HG03439 (cell line): Measurements from ENCODE around the gene NEU4.
"Not testable (repeated sequence)": the region's sequence is repeated elsewhere in the genome, so short reads cannot be mapped to it uniquely, and the experiment has no call there.

Experiments
- ATAC-seq: cut with Tn5 transposase; IDR thresholded peaks from one replicate; pipeline ENCODE4 v1.9.1; 2021; ENCODE audit warnings: mild to moderate bottlenecking, moderate library complexity; ENCODE audit not compliant: unreplicated experiment

The NEU4 gene

DNA sequence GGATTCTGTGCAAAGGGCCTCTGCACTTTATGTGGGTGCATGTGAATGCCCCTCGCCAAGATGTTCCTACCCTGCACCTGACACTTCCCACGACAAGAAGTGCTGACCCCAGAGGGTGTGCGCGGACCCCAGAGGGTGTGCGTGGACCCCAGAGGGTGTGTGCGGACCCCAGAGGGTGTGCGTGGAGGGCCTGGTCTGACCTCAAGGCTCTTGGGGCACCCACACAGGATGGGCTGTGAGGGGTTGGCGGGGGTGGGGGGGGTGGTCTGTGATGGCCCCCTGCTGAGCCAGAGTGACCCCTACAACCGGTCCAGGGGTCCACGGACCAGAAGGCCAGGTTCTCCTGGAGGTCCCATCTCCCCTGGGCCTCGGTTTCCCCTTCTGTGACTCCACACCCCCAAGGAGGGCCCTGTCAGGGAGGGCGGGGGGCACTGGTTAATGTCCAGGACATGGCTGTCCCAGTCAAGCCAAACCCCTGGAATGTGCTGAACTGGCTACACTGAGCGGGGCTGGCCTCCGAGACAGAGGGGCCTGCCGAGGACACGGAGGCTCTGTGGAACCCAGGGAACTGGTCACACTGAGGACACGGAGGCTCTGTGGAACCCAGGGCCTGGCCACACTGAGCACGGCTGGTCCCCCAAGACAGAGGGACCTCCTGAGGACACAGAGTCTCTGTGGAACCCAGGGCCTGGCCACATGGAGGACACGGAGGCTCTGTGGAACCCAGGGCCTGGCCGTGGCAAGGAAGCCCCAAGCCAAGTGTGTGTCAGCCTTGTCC lies 3.1 kb downstream of the NEU4 start:
- no peak for ATAC-seq

DNA sequence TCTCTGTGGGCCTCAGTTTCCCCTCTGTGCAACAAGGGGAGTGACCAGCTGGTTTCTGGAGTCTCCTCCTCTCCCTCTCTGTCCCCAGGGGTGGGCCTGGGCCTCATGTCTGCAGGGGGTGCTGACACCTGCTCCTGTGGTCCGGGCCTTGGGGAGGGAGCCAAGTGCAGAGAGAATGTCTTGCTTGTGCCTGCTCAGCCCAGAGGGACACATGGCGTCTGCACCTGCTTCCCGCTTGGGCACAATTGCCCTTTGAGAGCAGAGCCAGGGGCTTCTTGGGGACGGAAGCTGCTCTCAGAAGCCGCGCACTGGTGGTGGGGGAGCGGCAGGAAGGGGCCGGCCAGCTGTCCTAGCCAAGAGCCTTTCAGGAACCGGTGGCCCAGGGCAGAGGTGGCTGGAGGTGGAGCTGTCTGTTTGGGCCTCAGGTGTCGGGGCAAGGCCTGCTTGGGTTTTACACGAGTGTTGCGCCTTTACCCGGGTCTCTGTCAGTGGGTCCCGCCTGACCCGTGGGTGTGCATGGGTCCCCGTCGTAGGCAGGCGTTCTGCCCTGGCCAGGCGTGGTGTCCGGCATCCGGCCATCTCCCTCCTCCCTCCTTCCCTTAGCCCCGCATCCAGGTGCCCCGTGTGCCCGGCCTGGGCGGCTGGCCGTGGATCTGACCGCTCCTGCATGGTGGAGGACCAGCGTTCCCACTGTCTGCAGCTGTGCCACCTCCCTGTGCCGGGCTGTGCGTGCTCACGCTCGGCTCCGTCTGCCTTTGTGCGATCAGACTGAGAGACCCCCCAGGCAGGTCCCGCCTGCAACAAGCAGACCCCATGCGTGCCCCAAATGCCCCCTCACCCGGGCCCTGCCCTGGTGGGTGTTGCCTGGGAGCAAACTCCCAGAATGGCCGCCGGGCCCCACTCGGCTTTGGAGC lies 4.0 kb downstream of the NEU4 start:
- no peak for ATAC-seq

DNA sequence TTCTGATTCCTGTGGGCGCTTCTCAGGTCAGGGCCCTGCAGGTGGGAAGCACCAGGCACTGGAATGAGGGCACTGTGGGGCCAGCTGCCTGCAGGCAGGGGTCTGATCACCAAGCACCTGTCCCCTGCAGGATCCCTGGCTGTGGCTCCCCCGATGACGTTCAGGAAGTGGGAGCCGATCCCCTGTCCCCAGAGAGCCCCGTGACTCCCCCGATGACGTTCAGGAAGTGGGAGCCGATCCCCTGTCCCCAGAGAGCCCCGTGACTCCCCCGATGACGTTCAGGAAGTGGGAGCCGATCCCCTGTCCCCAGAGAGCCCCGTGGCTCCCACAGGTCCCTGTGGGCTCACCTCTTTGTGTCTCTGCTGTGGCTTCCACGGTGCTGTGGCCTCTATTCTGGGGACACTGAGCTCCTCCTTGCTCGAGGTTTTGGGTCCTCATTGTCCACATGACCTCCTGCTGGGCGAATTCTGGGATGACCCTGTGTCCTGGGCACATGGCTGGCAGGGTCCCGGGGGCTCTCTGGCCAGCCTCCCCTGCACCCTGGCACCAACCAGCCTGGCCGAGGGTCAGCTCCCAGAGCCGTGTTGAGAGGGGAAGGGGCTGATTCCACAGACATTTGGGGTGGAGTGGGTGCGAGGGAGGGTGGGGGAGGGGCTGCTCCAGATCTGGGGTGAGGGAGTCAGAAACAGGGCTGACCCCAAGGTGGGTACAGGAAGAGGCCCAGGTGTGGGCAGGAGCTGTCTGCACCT lies 4.8 kb downstream of the NEU4 start:
- ATAC-seq: no peak

DNA sequence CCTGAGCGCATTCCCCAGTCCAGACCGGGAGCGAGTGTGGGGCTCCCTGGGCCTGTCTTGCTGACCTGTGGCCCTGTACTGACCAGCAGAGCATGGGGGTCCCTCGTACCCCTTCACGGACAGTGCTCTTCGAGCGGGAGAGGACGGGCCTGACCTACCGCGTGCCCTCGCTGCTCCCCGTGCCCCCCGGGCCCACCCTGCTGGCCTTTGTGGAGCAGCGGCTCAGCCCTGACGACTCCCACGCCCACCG lies 5.3 kb downstream of the NEU4 start:
- ATAC-seq: no peak

DNA sequence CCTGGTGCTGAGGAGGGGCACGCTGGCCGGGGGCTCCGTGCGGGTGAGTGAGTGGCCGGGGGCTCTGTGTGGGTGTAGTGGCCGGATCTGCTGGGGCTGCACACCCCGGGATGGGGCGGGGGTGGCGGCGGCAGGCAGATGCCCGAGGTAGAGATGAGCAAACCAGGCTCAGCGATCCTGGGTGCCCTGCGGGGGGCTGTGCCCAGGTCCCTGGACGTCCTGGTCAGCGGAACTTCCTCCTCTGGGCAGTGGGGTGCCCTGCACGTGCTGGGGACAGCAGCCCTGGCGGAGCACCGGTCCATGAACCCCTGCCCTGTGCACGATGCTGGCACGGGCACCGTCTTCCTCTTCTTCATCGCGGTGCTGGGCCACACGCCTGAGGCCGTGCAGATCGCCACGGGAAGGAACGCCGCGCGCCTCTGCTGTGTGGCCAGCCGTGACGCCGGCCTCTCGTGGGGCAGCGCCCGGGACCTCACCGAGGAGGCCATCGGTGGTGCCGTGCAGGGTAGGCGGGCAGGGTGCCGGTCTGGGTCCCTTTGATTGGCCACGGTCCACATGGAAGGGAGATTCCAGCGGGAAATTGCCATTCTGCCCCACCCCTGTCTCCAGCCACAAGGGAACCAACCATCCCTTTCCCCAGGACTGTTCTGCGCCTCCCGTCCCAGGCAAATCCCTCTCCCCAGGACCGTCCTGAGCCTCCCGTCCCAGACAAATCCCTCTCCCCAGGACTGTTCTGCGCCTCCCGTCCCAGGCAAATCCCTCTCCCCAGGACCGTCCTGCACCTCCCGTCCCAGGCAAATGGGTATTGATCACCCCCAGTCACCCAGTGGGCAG lies 5.9 kb downstream of the NEU4 start:
- no peak for ATAC-seq

DNA sequence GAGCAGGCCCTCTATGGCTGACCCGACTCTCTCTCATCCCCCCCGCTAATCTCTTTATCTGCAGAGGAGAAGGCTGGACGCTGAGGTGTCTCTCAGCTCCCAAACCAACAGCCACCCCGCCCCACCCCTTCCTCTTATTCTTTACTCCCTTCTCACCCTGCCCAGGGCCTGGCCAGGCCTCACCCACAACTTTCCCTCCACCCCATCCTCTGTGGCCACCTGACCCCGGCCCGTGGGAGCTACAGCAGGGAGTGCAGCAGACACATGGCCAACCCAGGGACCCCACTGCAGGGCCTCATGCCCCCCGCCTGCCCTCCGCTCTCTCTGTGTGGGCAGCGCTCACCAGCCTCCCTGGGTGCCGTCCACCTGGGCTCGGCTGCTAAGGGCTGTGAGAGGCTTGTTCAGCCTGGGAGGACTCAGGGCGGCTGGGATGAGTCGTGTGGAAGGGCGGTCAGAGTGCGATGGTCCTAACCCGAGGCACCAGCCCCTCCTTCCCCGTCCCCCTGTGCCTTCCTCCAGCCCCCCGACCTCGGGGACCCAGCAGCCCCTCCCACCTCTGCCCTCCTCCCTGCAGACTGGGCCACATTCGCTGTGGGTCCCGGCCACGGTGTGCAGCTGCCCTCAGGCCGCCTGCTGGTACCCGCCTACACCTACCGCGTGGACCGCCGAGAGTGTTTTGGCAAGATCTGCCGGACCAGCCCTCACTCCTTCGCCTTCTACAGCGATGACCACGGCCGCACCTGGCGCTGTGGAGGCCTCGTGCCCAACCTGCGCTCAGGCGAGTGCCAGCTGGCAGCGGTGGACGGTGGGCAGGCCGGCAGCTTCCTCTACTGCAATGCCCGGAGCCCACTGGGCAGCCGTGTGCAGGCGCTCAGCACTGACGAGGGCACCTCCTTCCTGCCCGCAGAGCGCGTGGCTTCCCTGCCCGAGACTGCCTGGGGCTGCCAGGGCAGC lies 6.8 kb downstream of the NEU4 start:
- ATAC-seq: no peak

DNA sequence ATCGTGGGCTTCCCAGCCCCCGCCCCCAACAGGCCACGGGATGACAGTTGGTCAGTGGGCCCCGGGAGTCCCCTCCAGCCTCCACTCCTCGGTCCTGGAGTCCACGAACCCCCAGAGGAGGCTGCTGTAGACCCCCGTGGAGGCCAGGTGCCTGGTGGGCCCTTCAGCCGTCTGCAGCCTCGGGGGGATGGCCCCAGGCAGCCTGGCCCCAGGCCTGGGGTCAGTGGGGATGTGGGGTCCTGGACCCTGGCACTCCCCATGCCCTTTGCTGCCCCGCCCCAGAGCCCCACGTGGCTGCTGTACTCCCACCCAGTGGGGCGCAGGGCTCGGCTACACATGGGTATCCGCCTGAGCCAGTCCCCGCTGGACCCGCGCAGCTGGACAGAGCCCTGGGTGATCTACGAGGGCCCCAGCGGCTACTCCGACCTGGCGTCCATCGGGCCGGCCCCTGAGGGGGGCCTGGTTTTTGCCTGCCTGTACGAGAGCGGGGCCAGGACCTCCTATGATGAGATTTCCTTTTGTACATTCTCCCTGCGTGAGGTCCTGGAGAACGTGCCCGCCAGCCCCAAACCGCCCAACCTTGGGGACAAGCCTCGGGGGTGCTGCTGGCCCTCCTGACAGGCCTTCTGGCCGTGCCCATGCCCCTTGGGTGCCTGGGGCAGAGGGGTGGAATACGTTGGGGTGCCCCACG lies 7.6 kb downstream of the NEU4 start:
- ATAC-seq: no peak

DNA sequence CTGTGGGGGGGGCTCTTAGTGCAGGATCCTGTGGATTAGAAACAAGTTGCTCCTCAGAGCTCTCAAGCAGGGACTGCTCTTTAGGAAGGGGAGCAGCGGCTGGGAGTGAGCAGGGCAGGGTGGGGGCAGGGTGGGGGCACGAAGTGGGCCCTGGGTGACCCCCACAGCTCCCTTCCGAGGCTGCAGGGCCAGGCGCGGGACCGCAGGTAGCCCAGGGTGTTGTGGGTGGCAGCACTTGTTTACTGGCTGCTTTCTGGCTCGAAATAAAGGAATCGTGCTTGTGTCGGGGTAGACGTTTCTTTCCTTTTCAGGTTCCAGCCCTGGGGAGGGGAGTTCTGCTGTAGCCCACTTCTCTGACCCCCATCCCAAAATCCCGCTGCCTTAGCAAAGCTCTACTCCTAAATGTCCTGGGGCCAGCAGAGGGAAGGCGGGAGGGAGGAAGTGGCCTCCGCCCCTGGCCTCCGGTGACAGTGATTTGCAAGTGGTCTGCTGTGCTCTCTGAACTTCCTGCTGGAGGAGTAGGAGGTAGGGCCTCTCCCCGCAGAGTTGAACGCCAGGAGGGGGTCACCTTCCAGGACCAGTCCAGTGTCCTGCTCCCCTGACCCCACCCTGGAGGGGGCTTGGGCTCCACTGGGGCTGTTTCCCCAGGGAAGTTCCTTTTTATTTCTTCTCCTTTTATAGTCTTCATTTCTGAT lies 8.3 kb downstream of the NEU4 start:
- no peak for ATAC-seq

DNA sequence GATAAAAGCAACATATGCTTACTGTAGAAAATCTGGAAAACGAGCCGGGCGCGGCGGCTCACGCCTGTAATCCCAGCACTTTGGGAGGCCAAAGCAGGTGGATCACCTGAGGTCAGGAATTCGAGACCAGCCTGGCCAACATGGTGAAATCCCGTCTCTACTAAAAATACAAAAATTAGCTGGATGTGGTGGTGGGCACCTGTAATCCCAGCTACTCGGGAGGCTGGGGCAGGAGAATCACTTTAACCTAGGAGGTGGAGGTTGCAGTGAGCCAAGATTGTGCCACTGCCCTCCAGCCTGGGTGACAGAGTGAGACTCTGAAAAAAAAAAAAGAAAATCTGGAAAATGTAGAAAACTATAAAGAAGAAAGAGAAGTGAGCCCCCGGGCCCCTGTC lies 8.8 kb downstream of the NEU4 start:
- not testable (repeated sequence) for ATAC-seq

DNA sequence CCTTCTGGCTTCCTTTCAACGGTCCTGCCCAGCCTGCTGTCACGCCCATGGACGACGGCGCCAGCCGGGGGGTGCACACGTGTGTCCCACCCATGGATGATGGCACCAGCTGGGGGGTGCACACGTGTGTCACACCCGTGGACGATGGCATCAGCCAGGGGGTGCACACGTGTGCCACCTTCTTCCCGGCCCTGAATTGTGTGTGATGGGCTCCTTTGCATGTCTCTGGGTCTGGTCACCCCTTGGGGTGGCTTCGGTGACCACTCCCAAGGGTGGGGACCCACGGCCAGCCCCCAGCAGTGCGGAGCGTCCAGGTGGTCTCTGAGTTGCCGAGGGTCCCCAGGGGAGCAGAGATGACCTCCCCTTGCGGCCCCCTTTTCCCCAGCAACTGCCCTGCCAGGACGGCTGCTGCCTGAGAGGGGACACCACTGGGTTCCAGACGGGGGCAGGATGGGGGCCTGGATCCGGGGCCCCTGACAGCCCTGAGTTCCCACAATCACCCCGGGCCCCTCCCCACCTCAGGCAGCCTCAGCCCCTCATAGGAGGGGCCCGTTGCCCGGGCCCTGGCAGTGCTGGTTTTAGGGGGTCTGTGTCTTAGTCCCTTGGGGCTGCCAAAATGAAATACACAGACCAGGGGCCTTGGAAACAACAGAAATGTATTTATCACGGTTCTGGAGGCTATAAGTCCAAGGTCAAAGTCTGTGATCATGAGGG lies 9.4 kb downstream of the NEU4 start:
- no peak for ATAC-seq

DNA sequence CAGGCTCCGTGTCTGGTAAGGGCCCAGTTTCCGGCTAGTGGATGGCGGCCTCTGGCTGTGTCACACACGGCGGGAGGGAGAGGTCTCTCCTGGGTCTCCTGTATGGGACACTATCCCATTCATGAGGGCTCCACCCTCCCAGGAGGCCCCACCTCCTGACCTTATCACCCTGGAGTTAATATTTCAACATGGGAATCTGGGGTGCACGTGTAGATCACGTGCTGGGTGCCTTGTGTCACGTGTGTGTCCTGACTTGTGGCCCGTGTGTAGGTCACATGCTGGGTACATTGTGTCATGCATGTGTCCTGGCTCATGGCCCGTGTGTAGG lies 9.9 kb downstream of the NEU4 start:
- no peak for ATAC-seq

DNA sequence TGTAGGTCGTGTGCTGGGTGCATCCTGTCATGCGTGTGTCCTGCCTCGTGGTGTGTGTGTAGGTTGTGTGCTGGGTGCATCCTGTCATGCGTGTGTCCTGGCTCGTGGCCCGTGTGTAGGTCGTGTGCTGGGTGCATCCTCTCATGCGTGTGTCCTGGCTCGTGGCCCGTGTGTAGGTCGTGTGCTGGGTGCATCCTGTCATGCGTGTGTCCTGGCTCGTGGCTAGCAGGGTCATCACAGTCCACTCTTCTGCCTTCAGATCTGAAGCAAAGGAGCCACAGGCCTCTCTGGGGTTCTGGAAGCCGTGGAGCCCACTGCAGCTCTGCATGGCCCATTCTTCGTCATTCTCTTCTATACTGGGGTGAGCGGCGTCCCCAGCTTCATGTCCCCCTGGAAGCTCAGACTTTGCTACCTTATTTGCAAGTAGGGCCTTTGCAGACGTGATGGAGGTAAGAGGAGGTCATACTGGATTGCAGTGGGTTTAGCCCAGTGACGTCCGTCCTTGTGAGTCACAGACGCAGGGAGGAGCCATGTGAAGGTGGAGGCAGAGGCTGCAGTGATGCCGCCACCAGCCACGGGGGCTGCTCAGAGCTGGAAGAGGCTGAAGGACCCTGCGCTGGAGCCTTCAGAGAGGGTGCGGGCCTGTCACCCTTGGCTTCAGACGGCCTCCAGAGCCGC lies 11.1 kb downstream of the NEU4 start:
- not testable (repeated sequence) for ATAC-seq

DNA sequence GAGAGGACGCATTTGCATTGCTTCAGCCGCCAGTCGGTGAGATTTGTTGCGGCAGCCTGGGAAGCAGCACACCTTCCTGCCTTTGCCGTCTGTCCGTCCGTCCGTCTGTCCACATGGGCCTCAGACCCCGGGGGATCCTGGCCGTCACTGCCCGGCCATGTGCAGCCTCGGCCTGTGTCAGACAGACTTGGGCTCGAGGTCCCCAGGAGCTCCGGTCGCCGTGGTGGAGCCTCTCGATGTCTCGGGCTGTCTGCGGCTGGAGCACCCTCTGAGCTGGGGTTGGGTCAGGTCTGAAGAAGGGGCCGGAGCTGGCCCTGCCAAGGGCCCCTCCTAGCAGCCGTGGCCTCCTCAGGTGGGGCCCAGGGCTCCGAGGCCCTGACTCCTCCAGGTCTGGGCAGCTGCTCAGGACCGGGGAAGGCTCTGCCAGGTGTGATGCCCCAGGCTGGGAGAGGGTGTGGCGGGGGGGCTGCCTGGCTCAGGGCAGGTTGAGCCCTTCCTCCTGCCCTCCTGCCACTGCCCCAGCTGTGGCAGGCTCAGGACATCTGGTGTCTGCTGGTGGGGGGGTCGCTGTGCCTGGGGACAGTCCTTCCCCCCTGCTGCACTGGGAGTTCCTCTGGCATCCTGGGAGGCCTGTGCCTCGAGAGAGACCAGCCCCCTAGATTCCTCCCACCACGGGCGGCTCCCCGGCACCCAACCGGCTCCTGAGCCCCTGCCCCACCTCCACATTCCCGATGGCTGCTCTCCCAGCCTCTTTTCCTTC lies 11.8 kb downstream of the NEU4 start:
- ATAC-seq: no peak

DNA sequence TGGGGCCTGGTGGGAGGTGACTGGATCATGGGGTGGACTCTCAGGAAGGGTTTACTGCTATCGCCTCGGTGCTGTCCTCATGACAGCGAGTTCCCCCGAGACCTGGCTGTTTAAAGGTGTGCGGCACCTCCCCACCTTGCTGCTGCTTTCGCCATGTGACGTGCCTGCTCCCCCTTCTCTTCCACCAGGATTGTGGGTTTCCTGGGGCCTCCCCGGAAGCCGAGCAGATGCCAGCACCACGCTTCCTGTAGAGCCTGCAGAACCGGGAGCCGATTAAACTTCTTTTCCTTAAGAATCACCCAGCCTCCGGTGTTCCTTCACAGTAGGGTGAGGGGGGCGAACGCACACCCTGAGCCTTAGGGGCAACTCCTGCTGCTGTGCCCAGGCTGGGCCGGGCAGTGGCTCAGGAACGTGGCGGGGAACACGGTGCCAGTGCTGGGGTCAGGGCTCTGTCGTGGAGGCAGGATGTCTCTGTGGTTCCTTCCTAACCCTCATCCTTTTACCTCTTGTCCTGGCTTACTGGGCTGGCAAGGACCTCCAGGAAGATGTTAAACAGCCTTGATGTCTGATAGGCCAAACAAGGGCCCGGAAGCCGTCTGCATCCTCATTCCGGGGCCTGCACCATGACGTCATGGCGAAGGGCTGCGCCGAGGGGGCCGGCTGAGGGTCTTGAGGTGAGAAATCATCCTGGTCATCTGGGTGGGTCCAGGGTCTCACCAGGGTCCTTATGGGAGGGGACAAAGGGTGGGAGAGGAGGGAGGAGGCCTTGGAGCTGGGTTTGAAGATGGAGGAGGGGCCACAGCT lies 12.7 kb downstream of the NEU4 start:
- ATAC-seq: no peak

DNA sequence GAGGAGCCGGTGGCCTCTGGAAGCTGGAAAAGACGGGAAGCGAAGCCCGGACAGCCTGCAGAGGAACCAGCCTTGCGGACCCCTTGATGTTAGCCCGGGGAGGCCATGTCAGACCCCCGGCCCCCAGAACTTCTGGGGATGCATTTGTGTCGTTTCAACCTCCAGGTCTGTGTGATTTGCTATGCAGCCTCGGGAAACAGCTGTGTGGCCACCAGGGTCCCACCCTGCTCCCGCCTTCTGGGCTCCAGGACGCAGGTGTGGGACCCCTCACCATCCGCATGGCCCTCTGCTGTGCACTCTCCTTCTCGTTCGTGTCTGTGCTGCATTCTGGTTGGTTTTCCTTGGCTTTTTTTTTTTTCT lies 13.3 kb downstream of the NEU4 start:
- ATAC-seq: no peak
